Measurements from ENCODE around the gene PSMC3. TPM values are rescaled to one million over a fixed set of nuclear protein-coding genes. Genes with fewer than 3 reads are reported as not detected.
A peak's percentile ranks its signal among the peaks of the same experiment; 100 is the strongest.

Gene PSMC3
- polyA plus RNA-seq (2012; ENCODE audit: insufficient read length, low read depth): 244 TPM

- TF ChIP-seq REST (IDR thresholded peaks at IDR 0.05; ENCODE audit: insufficient read depth in 1 of 2, low read depth in 2 of 2, low read length in 2 of 2) (no peak), FOXP2 (optimal IDR thresholded peaks at IDR 0.05; ENCODE audit: borderline replicate concordance, extremely low read depth, extremely low read length, insufficient read depth) (no peak), TAF1 (IDR thresholded peaks at IDR 0.05; ENCODE audit: borderline replicate concordance, insufficient read depth, low read length) (peak; percentile 80; the same call in 1 of the 2 replicates), POLR2AphosphoS5 (IDR thresholded peaks at IDR 0.05; ENCODE audit: low read depth, low read length) (peak; percentile 45; the same call in 1 of the 2 replicates), SIN3A (IDR thresholded peaks at IDR 0.05; ENCODE audit: borderline replicate concordance, insufficient read depth, low read length) (0 out of 2 replicates have a peak, but pooled peaks have one; percentile 66)
Observed at GRCh38 chr11:47426062-47426956, at the start of gene PSMC3. Gene PSMC3, minus strand, starts transcription at chr11:47426439. Its CDS starts 160 bp downstream, at chr11:47426279.

- TF ChIP-seq POLR2AphosphoS5 (IDR thresholded peaks at IDR 0.05; ENCODE audit: low read depth, low read length) (no peak), FOXP2 (optimal IDR thresholded peaks at IDR 0.05; ENCODE audit: borderline replicate concordance, extremely low read depth, extremely low read length, insufficient read depth) (no peak), REST (IDR thresholded peaks at IDR 0.05; ENCODE audit: insufficient read depth in 1 of 2, low read depth in 2 of 2, low read length in 2 of 2) (no peak)
Observed at GRCh38 chr11:47470671-47471070, 44.4 kb upstream of the PSMC3 start.

DNA sequence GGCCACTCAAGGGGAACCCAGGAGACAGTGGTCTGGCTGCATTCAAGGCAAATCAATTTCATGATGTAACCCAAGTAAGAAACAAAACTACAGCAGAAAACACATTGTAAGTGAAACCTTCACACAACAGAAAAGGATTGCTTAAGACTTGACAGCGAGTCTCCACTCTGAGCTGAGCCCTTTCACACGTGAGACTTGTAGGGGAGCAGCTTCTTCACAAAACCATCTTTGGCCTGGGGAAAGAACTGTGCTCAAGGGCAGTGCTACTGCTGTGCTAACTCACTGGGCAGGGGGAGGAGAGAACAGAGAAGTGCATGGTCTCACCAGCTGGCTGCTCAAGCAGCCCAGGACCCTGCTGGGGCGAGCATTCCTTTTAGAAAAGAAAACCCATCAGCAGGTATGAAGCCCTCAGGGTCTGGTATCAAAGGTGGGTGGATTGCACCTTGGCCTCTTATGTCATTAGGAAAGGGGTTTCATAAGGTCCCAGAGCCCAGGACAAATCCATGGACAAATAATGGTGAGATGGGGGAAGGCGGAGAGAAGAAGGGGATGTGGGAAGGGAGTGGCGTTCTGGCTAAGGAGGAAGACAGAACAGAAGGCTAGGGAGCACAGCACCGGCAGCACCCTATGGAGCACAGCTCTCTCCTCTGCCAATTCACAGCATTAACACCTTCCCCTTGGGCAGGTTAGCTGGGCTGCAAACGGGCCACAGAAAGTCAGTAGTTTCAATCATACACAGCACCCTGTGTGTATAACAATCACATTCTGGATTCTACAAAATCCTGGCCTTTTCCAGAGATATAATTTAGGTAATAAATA, 43.3 kb upstream of the PSMC3 start:
- no peak for TF ChIP-seq REST (IDR thresholded peaks at IDR 0.05; ENCODE audit: insufficient read depth in 1 of 2, low read depth in 2 of 2, low read length in 2 of 2)
- TF ChIP-seq SIN3A (IDR thresholded peaks at IDR 0.05; ENCODE audit: borderline replicate concordance, insufficient read depth, low read length): no peak
- TF ChIP-seq FOXP2 (optimal IDR thresholded peaks at IDR 0.05; ENCODE audit: borderline replicate concordance, extremely low read depth, extremely low read length, insufficient read depth): no peak
- no peak for TF ChIP-seq POLR2AphosphoS5 (IDR thresholded peaks at IDR 0.05; ENCODE audit: low read depth, low read length)
- TF ChIP-seq TAF1 (IDR thresholded peaks at IDR 0.05; ENCODE audit: borderline replicate concordance, insufficient read depth, low read length): no peak

GRCh38 chr11:47468598-47469214, 42.5 kb upstream of the PSMC3 start:
- no peak for TF ChIP-seq FOXP2 (optimal IDR thresholded peaks at IDR 0.05; ENCODE audit: borderline replicate concordance, extremely low read depth, extremely low read length, insufficient read depth)
- no peak for TF ChIP-seq REST (IDR thresholded peaks at IDR 0.05; ENCODE audit: insufficient read depth in 1 of 2, low read depth in 2 of 2, low read length in 2 of 2)
- no peak for TF ChIP-seq POLR2AphosphoS5 (IDR thresholded peaks at IDR 0.05; ENCODE audit: low read depth, low read length)
- no peak for TF ChIP-seq SIN3A (IDR thresholded peaks at IDR 0.05; ENCODE audit: borderline replicate concordance, insufficient read depth, low read length)
- TF ChIP-seq TAF1 (IDR thresholded peaks at IDR 0.05; ENCODE audit: borderline replicate concordance, insufficient read depth, low read length): no peak
